ENCODE measurements around the gene CBX1.
"Not testable (repeated sequence)": the region's sequence is repeated elsewhere in the genome, so short reads cannot be mapped to it uniquely, and the experiment has no call there.

Gene CBX1

DNA sequence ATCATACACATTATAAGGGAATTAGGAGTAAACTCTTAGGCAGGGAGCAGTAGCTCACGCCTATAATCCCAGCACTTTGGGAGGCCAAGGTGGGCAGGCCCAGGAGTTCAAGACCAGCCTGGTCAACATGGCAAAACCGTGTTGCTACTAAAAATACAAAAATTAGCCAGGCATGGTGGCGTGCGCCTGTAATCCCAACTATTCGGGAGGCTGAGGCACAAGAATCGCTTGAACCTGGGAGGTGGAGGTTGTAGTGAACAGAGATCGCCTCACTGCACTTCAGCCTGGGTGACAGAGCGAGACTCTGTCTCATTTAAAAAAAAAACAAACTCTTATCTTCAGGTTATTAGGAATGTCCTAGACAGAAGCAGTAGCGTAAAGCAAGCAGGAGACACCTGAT is 28.5 kb downstream of the CBX1 start:
- not testable (repeated sequence) for DNase-seq (ENCODE audit: low spot score)

GRCh38 chr17:48071654-48072053 is 29.6 kb downstream of the CBX1 start:
- no peak for DNase-seq (ENCODE audit: low spot score)

GRCh38 chr17:48070195-48070594 is 31.1 kb downstream of the CBX1 start:
- no peak for DNase-seq (ENCODE audit: low spot score)

DNA sequence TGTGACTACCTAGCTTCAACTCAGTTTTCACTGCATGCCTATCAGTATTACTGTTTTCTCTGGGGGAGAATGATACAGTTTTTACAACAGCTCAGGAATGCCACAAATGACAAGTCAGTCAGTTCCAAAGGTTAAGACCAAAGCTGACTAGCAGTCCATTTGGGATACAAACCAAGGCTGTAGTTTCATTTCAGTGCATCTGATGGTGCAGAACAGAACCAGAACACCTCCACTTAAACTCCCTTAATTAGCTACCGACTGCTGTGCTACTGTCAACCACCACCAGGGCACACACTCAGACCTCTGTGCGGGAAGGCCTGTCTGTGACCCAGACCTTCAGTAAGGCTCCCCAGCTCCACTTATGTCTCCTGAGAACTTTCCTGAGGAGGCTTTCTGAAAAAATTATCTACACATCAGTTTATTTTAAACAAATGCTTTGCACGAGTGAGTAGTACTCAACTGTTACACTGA is 32.8 kb downstream of the CBX1 start:
- no peak for DNase-seq (ENCODE audit: low spot score)

- not testable (repeated sequence) for DNase-seq (ENCODE audit: low spot score)
Measured at GRCh38 chr17:48067808-48068207, 33.5 kb downstream of the CBX1 start.

GRCh38 chr17:48067245-48067644 is 34.0 kb downstream of the CBX1 start:
- DNase-seq (ENCODE audit: low spot score): no peak

DNA sequence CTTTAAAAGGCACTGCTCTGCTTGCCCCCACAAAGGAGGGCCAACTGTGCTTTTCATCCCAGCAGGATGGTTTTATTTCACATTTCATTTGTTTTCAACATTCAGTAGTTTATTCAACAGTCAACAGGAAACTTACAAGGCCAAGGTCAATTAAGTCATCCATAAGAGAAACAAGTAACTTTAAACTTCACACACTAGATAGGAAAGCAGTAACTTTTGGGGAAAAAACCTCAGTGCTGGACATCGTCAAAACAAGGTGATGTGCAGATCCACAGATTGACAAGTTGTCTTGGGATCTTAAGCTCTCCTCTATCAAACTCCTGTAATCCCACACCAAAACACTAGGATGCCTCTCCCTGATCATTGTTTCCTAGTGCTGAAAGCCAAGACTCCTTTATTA is 34.6 kb downstream of the CBX1 start:
- no peak for DNase-seq (ENCODE audit: low spot score)

DNA sequence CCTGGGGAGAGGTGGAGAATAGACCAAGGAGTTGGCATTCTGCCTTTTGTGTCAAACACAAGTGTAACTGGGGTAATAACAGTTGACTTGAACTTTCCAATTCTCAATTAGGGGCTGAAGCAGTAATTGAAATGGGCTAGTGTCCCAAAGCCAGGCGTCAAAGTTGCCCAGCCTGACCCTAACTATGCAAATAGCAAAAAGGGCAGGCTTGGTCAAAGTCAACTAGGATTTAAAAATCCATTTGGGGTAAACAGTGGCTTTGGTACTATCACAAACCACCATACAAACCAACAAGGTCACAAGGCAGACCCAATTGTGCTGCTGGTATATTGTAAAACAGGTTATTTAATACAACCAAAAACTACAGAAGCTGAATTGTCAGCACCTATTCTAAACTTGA is 35.1 kb downstream of the CBX1 start:
- no peak for DNase-seq (ENCODE audit: low spot score)

- DNase-seq (ENCODE audit: low spot score): no peak
Measured at GRCh38 chr17:48064638-48065037, 36.6 kb downstream of the CBX1 start.

DNA sequence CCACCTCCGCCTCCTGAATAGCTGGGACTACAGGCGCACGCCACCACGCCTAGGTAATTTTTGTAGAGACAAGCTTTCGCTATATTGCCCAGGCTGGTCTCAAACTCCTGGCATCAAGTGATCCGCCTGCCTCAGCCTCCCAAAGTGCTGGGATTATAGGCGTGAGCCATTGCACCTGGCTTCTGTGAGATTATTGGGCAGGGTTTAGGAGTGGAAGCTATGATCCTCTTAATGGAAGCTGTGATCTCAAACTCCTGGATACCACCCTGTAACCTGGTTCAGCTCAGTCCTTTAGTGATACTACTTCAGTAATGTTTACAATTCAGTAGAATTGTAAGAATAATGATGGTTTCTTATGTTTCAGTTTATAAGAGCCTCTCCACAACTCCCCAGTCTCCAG is 39.0 kb downstream of the CBX1 start:
- DNase-seq (ENCODE audit: low spot score): no peak

DNA sequence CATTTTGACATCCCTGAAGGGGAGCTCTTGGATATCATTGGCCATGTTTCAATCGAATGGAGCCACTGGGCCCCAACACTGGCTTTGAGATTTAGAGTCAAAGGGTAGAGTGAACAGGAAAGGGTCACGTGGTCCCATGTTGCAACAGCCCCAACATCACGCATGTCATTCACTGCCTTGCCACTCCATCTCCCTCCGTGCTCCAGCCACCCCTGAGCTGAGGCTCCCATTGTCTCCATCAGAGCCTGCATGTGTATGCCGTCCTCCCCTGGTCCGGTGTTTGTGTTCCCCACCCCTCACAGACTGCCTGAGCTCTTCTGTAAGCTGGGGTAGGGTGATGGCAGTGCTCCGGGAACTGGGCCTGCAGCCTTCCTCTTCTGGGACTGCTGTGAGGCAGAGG is 41.0 kb downstream of the CBX1 start:
- DNase-seq (ENCODE audit: low spot score): no peak

GRCh38 chr17:48059125-48059668 is 42.1 kb downstream of the CBX1 start:
- no peak for DNase-seq (ENCODE audit: low spot score)

DNA sequence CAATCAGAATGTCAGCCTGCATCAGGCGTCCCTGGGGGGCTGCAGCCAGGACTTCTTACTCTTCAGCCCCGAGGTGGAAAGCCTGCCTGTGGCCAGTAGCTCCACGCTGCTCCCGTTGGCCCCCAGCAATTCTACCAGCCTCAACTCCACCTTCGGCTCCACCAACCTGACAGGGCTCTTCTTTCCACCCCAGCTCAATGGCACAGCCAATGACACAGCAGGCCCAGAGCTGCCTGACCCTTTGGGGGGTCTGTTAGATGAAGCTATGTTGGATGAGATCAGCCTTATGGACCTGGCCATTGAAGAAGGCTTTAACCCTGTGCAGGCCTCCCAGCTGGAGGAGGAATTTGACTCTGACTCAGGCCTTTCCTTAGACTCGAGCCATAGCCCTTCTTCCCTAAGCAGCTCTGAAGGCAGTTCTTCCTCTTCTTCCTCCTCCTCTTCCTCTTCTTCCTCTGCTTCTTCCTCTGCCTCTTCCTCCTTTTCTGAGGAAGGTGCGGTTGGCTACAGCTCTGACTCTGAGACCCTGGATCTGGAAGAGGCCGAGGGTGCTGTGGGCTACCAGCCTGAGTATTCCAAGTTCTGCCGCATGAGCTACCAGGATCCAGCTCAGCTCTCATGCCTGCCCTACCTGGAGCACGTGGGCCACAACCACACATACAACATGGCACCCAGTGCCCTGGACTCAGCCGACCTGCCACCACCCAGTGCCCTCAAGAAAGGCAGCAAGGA is 42.7 kb downstream of the CBX1 start:
- DNase-seq (ENCODE audit: low spot score): no peak

- DNase-seq (ENCODE audit: low spot score): no peak
Measured at GRCh38 chr17:48057626-48058025, 43.7 kb downstream of the CBX1 start.

DNA sequence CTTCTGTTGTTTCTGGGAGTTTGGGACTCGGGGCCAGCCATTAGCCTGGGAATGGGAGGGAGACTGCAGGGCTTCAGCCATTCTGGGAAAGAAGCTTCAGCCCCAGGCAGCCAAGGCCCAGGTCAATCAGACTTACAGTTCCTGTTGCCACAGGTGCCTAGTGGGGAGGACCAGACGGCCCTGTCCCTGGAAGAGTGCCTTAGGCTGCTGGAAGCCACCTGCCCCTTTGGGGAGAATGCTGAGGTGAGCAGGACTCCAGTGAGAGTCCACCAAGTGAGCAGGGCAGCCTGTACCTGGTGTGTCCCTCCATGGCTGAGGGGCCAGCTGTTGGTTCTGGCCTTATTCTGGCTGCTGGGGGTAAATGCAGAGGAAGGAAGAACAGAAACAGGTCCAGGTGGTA is 44.4 kb downstream of the CBX1 start:
- DNase-seq (ENCODE audit: low spot score): no peak

DNA sequence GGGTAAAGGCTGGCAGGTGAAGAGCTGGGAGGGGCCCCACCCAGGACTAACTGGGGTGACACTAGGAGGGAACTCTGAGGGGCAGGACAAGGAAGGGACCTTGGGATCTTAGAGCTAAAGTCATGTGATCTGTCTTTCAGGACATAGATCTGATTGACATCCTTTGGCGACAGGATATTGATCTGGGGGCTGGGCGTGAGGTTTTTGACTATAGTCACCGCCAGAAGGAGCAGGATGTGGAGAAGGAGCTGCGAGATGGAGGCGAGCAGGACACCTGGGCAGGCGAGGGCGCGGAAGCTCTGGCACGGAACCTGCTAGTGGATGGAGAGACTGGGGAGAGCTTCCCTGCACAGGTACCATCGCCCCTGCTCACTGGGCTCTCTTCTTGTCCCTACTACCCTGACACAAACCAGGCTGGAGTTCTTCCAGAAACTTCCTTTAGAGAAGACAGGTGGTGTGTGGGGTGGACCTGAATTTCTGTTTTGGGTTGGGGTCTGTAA is 45.0 kb downstream of the CBX1 start:
- DNase-seq (ENCODE audit: low spot score): no peak

GRCh38 chr17:48055531-48056245 is 45.6 kb downstream of the CBX1 start:
- no peak for DNase-seq (ENCODE audit: low spot score)

DNA sequence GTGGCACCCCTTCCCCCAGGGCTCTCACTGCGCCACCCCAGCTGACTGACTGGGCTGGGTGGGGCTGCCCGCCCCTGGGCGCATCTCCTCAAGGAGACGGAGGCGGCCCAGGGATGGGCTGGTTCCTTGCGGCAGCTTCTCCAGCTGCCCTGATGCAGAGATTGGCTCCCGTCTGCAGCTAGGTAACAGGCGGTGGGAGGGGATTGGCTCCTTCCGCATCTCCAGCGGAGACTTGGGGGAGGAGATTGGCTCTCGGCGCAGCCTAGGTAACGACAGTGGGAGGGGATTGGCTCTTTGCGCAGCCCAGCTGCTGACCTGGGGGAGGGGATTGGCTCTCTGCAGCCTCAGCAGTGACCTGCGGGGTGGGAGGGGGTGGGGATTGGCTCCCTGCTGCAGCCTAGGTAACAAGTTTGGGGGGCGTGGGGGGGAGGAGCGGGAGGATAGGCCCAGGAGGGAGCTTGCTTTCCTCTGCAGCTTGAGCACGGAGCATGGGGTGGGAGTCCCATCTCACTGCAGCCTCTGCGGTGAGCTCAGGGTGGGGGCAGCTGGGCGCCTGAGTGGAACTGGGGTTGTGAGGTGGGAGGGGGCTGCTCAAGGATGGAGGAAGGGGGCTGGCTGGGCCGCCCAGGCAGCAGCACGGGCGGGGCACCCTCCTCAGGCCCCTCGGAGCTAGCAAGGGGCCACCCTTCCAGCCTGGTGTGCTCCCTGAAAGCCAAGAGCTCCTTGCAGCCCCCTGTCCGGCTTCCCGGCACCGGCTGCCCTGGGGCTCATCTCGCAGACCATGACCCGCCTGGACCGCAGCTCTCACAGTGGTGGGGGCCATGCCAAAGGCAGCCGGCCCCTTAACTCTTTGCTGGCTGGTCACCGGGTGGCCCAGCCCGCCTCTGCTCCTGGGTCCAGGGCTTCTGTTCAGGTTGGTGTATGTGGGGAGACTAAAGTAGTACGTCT is 46.8 kb downstream of the CBX1 start:
- DNase-seq (ENCODE audit: low spot score): peak; percentile 28

DNA sequence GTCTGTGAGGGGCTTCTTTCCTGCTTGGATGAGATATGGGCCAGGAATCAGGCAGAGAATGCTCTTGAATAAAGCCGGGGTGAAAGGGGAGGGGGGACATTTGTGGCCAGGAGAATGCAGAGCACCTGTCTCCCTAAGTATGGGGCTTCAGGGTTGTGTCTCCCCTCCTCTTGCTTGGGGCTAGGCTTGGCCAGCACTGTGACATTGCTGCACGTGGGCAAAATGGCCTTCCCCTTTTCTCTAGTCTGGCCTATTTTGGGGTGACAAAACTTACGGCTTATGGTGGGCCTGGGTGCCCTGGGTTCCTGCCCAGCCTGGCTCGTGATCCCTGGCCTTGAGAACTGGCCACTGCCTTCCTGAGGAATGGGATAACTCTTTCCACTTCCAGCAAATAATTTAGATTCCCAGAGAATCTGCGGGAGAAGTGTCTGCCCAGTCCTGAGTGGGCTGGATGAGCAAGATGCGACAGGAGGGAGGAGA is 47.5 kb downstream of the CBX1 start:
- no peak for DNase-seq (ENCODE audit: low spot score)

DNA sequence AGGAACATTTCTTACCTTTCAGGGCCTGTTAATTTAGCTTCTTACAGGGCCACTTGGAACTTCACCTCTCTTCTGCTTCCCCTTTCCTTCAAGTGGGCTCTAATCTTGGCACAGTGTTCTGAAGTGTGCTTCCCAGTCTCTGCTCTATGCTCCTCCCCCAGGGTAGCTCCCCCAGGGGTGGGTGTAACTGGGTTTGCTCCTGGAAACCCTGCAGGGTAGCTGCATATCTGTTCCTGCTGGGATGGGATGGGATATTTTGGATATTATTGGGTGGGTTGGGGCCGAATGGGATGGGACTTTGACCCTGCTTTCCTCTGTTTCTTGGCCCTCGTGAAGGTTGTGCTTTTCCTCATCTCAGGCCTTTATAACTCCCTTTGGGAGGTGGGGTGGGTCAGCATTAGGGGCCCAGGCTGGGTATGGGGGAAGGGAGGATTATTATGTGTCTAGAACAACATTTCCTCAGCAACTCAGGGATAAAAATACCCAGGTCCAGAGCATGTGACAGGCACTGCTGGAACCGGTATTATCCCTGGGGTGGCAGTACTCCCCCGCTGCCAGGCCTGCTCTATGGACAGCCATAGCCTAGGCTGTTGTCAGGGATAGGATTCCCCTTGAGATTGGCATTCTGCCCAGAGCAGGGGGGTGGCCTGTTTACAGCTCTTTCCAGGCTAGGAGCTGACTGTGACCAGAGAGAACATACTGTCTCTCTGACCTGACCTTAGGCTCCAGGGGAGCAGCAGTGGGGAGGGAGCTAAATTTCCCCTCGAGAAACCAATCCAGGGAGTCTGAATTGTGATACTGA is 48.1 kb downstream of the CBX1 start:
- DNase-seq (ENCODE audit: low spot score): no peak

Measured in HuH-7.5 (cell line).